GM19372 (cell line): ENCODE results near the gene OLFM1.

Experiments
- ATAC-seq: cut with Tn5 transposase; IDR thresholded peaks from one replicate; pipeline ENCODE4 v1.9.1; 2021; ENCODE audit warnings: mild to moderate bottlenecking, low read depth, moderate library complexity; ENCODE audit not compliant: unreplicated experiment

Gene OLFM1

GRCh38 chr9:135075234-135076142 lies 12.0 kb upstream of the OLFM1 start:
- no peak for ATAC-seq

- no peak for ATAC-seq
Observed at GRCh38 chr9:135076143-135076875, 11.2 kb upstream of the OLFM1 start.

GRCh38 chr9:135076876-135077430 lies 10.5 kb upstream of the OLFM1 start:
- no peak for ATAC-seq

GRCh38 chr9:135077497-135078200 lies 9.8 kb upstream of the OLFM1 start:
- ATAC-seq: no peak

GRCh38 chr9:135078361-135078821 lies 9.1 kb upstream of the OLFM1 start:
- ATAC-seq: no peak

GRCh38 chr9:135079018-135079417 lies 8.4 kb upstream of the OLFM1 start:
- no peak for ATAC-seq

GRCh38 chr9:135079676-135080075 lies 7.8 kb upstream of the OLFM1 start:
- ATAC-seq: no peak

GRCh38 chr9:135080286-135081263 lies 6.9 kb upstream of the OLFM1 start:
- no peak for ATAC-seq

GRCh38 chr9:135081264-135081660 lies 6.2 kb upstream of the OLFM1 start:
- ATAC-seq: no peak

GRCh38 chr9:135081731-135082130 lies 5.7 kb upstream of the OLFM1 start:
- no peak for ATAC-seq

- ATAC-seq: no peak
Observed at GRCh38 chr9:135082536-135082935, 4.9 kb upstream of the OLFM1 start.

GRCh38 chr9:135083241-135083810 lies 4.1 kb upstream of the OLFM1 start:
- no peak for ATAC-seq

GRCh38 chr9:135083831-135084230 lies 3.6 kb upstream of the OLFM1 start:
- ATAC-seq: no peak

GRCh38 chr9:135084262-135084661 lies 3.2 kb upstream of the OLFM1 start:
- no peak for ATAC-seq

- ATAC-seq: no peak
Observed at GRCh38 chr9:135084881-135085760, 2.3 kb upstream of the OLFM1 start.

GRCh38 chr9:135085830-135086546 lies 1.5 kb upstream of the OLFM1 start:
- no peak for ATAC-seq

GRCh38 chr9:135086597-135087488 lies 625 bp upstream of the OLFM1 start:
- ATAC-seq: no peak
